Kasumi-1 (cell line): Measurements from ENCODE around the gene MMP23B.
A peak's percentile ranks its signal among the peaks of the same experiment; 100 is the strongest.
"Not testable (repeated sequence)": the region's sequence is repeated elsewhere in the genome, so short reads cannot be mapped to it uniquely, and the experiment has no call there.

Experiments used
- DNase-seq, 2 experiments: peaks; one replicate each; lab custom pipeline; 2025; lab: John Stamatoyannopoulos, UW

Gene MMP23B

GRCh38 chr1:1631782-1632420 lies at the start of gene MMP23B:
Gene MMP23B (plus strand): TSS chr1:1632173. CDS start chr1:1632219, 46 bp downstream.
- DNase-seq, result no peak

DNA sequence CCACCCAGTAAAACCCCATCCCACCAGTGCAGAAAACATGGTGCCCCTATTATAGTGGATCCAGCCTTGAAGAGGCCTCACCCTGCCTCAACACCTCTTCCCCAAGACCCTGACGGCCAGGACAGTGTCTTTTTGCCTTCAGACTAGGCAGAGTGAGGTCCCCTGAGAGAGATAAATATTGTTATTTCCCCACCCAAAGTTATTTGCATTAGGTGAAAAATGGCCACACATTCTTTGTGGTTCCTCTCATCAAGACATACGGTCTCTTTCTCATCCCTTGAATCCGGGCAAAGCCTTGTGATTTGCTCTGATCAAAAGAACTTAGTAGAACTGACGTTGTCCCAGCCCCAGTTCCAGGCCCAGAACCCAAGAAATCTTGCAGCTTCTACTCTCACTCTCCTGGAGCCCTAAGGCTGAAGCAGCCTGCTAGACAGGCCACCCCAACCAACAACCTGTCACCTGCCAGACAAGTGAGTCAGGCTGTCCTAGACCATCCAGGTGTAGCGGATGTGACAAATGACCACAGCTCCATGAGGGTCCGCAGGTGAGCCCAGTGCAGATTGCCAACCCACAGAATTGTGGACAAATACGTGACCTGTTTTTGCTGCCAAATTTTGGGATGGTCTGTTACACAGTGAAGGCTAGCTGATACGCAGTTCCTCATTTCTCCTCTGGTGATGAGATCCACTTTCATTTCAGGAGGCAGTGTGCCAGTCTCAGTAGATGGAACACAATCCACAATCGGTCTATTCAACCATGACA lies 49.2 kb upstream of the MMP23B start:
- no peak for DNase-seq

- DNase-seq, result no peak
Measured at GRCh38 chr1:1583347-1584010, 48.5 kb upstream of the MMP23B start.

DNA sequence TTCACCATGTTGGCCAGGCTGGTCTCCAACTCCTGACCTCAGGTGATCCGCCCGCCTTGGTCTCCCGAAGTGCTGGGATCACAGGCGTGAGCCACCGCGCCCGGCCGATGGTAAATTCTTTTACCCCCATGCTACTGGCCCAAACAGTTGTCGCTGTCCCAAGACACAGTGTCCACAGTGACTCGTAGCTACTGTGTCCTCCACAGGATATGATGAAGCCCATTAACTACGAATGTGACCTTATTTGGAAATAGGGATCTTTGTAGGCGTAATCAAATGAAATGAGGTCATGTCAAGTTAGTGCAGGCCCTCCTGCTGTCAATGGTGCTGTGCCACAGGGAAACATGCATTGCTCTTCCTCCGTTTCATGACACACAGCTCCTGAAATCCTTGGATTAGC lies 40.5 kb upstream of the MMP23B start:
- no peak for DNase-seq

GRCh38 chr1:1593834-1594601 lies 38.0 kb upstream of the MMP23B start:
- DNase-seq, result no peak

GRCh38 chr1:1594602-1595260 lies 37.2 kb upstream of the MMP23B start:
- no peak for DNase-seq

GRCh38 chr1:1595341-1595740 lies 36.6 kb upstream of the MMP23B start:
- DNase-seq, result not testable (repeated sequence)

- no peak for DNase-seq
Measured at GRCh38 chr1:1596493-1597274, 35.3 kb upstream of the MMP23B start.

DNA sequence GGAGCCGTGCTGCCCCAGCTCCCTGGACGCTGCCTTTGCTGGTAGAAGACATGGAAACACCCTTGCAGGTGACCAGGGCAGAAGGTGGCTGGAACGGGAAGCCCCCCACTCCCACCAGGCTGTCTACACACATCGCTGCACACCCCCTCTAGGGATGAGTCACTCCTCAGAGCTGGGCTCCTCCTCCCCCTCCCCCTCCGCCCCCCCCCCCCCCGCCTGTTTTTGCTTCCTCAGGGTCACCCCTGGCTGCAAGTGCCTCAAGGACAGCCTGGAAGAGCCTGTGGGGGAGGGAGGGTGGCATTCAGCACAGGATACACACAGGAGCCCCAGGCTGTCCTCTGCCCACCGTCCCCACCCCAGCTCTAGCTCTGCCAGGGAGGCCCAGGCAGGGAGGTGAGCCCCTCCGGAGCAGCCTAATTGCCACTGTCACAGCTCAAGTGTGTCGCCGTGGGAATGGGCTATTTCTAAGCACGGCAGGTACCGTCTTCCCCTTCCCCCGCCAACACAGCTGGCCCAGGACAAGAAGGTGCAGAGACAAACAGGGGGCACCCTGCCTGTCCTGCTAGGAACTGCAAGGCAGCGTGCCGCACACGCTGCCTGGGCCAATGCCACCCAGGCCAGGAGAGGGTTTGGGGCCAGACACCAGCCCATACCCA lies 34.6 kb upstream of the MMP23B start:
- DNase-seq, result peak in 1 of 2 experiments; percentile 38

GRCh38 chr1:1598051-1598719 lies 33.8 kb upstream of the MMP23B start:
- no peak for DNase-seq

GRCh38 chr1:1598720-1599029 lies 33.3 kb upstream of the MMP23B start:
- no peak for DNase-seq

DNA sequence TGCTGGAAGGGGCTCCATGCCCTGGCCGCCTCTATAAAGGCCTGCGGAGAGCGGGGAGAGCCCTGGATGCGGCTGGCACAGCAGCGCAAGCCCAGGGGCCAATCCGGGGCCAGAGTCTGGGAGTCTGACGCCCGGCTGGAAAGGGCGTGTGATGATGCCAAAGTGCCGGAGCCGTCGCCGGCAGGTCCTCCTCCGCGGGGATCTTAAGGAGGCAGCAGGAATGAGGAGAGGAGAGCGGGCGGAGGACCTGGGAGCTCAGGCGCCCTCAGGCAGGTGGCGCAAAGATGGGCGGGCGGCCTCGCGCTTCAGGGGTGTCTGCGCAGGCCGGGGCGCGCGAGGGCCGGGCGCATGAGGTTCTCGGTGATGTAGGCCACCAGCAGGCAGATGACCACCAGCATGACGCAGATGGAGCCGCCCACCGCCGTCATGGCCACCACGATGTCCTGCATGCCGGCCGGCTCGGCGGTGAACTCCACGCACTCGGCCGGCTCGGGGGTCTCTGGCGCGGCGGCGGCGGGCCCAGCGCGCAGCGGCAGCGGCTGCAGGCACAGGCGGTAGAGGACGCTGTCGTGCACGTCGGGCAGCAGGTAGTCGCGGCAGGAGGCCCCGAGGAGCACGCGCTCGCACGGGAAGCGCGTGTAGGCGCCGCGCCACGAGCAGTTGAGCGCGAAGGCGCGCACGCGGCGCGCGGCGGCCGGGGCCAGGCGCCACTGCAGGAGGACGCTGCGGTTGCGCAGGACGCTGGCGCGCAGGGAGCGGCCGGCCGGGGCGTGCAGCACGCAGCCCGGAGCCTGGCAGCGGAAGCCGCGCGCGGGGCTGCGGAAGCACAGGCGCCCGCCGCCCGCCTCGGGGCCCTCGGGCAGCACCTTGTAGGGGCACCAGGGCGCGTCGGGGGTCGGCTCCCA lies 32.7 kb upstream of the MMP23B start:
- peak in 1 of 2 experiments; percentile 26 for DNase-seq

GRCh38 chr1:1599935-1600860 lies 31.8 kb upstream of the MMP23B start, which contains the start of gene FNDC10:
Gene FNDC10 (minus strand): TSS chr1:1600135. CDS start chr1:1600015, 120 bp downstream.
- no peak for DNase-seq

DNA sequence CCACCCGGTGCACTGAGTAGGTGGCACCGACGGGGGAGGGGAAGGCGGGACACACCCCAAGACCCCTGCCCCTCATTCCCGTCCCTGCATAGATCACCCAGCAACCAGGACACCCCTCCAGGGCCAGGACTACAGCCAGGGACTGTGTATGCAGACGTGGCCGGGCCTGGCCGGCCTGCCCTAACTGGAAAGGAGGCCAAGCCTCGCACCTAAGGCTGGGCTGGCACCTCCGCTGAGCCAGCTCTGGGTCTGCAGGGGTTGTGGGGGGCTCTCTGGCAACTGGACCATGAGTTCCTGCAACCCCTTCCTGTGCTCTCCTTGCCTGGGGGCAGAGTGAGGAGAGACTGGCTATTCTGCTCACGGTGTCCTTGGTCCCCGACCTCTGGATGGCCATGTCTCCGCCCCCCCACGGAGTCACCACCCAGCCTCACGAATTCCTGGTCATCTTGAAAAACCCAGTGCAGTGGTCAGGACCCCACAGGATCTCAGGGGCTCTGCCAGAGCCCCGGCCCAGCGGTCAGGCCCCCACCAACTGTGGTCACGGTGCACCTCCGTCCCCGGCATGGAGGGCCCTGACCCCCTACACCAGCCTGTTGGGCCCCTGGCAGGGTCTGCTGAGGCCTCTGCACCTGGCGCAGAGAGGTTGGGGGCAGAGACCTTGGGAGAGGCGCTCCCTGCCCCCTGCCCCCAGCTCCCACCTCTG lies 31.0 kb upstream of the MMP23B start:
- no peak for DNase-seq

DNA sequence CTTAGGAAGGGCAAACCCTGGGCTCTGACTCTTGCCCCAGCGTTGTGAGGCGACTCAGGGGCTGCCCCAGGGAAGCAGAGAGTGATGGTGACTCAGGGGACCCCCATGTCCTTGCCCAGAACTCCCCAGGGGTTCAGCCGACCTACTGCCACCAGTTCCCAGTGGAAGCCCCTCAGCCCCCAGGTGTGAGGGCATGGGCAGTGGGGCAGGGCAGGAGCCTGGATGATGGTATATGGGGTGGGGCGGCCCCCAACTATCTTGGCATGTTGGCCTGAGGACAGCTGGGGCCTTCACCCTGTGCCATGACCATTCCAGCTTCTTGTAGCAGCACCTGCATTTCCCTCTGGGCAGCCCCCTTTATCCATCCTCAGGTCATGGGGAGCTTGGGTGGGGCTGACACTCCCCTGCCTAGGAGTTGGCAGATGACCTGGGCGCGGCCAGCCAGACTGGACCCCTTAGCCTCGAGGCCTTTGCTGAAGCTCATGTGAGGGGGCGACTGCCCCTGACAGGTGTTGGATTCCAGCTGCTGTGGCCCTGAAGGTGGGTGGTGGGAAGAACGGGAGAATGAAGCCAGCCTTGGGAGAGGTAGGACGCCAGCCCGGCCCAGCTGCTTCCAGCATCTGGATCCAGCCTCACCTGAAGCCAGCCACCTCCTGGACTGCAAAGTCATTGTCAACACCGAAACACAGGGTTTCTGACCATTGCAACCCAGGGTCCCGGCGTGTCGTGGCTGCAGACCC lies 30.2 kb upstream of the MMP23B start:
- no peak for DNase-seq

DNA sequence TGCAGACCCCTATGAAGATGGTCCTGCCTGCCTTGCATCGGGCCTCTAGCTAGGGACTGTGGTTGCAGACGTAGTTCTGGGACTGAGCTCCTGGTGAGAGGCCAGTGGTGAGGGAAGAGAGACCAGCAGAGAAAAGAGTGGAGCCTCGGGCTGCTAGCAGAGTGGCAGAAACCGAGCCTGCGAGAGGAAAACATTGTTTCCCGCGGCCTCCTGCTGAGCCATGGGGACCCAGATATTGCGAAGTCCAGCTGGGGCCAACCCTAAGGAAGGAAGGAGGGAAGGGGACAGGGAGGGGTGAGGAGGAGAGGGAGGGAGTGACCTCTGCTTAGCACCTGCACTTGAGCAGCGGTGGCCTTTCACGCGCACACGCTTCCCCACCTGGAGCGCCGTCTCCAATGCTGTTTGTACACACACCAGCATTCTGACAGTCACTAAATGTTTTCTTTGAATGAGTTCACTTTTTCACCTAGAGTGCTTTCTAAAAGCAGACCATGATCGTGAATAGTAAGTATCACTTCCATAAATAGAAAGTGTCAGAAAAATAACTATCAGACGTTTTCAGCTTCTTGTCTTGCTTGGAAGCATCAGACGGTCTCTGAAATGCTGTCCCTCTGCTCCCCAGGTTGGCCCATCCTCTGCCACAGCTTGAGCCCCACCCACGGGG lies 29.5 kb upstream of the MMP23B start:
- DNase-seq, result no peak
